ENCODE results near the gene NUDT1.

Gene NUDT1

DNA sequence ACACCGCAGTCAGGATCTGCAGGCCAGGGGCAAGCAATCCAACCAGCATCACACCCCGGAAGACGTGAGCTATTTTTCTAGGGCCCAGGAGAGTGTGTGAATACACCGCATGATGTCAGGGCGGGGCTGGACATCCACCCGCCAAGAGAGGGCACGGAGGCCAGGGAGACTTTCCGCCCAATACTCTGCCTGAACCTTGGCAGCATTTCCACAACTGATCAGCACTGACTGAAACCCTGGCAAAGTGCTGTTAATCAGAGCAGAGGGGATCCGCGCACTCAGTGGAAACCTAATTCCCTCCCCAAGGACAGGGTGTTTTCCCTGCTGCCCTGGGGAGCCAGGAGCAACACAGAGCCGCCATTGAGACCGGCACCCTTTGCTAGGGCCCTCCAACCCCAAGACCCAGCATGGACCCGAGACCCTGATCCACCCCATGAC is 17.5 kb upstream of the NUDT1 start:
- Histone ChIP-seq H3K4me3 (replicated peaks; ENCODE audit: insufficient read depth, low read length) (no peak overlapping the region), H3K27me3 (ENCODE audit: insufficient read depth, poor library complexity, severe bottlenecking) (no peaks in the 10 kb centered on the region), H3K27ac (replicated peaks) (no peak overlapping the region)
- no peak for TF ChIP-seq POLR2AphosphoS5 (IDR thresholded peaks at IDR 0.05; ENCODE audit: low read depth)
- TF ChIP-seq, protein P1, sequence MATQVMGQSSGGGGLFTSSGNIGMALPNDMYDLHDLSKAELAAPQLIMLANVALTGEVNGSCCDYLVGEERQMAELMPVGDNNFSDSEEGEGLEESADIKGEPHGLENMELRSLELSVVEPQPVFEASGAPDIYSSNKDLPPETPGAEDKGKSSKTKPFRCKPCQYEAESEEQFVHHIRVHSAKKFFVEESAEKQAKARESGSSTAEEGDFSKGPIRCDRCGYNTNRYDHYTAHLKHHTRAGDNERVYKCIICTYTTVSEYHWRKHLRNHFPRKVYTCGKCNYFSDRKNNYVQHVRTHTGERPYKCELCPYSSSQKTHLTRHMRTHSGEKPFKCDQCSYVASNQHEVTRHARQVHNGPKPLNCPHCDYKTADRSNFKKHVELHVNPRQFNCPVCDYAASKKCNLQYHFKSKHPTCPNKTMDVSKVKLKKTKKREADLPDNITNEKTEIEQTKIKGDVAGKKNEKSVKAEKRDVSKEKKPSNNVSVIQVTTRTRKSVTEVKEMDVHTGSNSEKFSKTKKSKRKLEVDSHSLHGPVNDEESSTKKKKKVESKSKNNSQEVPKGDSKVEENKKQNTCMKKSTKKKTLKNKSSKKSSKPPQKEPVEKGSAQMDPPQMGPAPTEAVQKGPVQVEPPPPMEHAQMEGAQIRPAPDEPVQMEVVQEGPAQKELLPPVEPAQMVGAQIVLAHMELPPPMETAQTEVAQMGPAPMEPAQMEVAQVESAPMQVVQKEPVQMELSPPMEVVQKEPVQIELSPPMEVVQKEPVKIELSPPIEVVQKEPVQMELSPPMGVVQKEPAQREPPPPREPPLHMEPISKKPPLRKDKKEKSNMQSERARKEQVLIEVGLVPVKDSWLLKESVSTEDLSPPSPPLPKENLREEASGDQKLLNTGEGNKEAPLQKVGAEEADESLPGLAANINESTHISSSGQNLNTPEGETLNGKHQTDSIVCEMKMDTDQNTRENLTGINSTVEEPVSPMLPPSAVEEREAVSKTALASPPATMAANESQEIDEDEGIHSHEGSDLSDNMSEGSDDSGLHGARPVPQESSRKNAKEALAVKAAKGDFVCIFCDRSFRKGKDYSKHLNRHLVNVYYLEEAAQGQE (IDR thresholded peaks at IDR 0.05; ENCODE audit: insufficient replicate concordance, low read depth): no peak
- TF ChIP-seq SPI1 (IDR thresholded peaks at IDR 0.05; ENCODE audit: borderline replicate concordance, low read depth): no peak
- TF ChIP-seq, protein P2, sequence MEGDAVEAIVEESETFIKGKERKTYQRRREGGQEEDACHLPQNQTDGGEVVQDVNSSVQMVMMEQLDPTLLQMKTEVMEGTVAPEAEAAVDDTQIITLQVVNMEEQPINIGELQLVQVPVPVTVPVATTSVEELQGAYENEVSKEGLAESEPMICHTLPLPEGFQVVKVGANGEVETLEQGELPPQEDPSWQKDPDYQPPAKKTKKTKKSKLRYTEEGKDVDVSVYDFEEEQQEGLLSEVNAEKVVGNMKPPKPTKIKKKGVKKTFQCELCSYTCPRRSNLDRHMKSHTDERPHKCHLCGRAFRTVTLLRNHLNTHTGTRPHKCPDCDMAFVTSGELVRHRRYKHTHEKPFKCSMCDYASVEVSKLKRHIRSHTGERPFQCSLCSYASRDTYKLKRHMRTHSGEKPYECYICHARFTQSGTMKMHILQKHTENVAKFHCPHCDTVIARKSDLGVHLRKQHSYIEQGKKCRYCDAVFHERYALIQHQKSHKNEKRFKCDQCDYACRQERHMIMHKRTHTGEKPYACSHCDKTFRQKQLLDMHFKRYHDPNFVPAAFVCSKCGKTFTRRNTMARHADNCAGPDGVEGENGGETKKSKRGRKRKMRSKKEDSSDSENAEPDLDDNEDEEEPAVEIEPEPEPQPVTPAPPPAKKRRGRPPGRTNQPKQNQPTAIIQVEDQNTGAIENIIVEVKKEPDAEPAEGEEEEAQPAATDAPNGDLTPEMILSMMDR (IDR thresholded peaks at IDR 0.05; ENCODE audit: insufficient read depth, low read length): no peak
- no peak for TF ChIP-seq GABPA (IDR thresholded peaks at IDR 0.05; ENCODE audit: low read depth)
- no peak for DNase-seq (ENCODE audit: low read depth in 1 of 2, low spot score in 1 of 2)

DNA sequence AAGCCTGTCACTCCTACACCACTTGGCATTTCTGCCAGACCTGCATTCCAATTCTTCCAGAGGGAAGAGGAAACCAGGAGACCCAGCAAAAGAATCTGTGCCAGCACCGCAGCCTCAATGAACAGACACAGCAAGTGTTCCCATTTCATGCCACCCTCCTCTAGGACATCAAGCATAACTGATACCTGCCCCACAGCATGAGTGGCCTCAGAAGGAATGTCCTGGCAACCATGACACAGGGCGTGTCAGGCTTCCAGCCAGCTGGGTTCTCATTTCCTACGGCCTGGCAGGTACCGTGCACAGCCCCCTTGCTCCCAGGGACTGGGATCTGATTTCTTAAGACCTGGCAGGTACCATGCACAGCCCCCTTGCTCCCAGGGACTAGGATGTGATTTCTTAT is 17.1 kb upstream of the NUDT1 start:
- DNase-seq (ENCODE audit: low read depth in 1 of 2, low spot score in 1 of 2): no peak
- no peak overlapping the region for H3K4me3 ChIP-seq (replicated peaks; ENCODE audit: insufficient read depth, low read length)
- H3K27ac ChIP-seq (replicated peaks): no peak overlapping the region
- H3K27me3 ChIP-seq (ENCODE audit: insufficient read depth, poor library complexity, severe bottlenecking): no peaks in the 10 kb centered on the region
- TF ChIP-seq POLR2AphosphoS5 (IDR thresholded peaks at IDR 0.05; ENCODE audit: low read depth): no peak
- TF ChIP-seq, protein P1 (IDR thresholded peaks at IDR 0.05; ENCODE audit: insufficient replicate concordance, low read depth): no peak
- no peak for TF ChIP-seq GABPA (IDR thresholded peaks at IDR 0.05; ENCODE audit: low read depth)
- TF ChIP-seq, protein P2 (IDR thresholded peaks at IDR 0.05; ENCODE audit: insufficient read depth, low read length): no peak
- TF ChIP-seq SPI1 (IDR thresholded peaks at IDR 0.05; ENCODE audit: borderline replicate concordance, low read depth): no peak

DNA sequence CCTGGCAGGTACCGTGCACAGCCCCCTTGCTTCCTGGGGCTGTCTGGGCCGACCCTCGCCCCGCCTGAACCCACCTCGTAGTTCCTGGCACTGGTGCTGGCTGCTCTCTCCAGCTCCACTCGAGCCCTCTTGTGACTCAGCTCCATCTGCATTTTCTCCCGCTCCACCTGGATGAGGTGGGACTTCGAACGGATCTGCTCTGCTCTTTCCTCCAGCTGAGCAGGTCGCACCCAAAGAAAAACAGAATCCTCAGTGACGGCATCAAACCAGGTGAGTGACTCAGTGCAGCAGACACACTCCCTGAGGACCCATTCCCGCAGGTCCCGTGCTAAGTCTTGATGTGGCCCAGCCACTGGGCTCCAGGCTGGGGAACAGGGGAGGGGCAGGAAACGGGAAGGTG is 16.7 kb upstream of the NUDT1 start:
- no peak for DNase-seq (ENCODE audit: low read depth in 1 of 2, low spot score in 1 of 2)
- Histone ChIP-seq H3K4me3 (replicated peaks; ENCODE audit: insufficient read depth, low read length) (no peak overlapping the region), H3K27me3 (ENCODE audit: insufficient read depth, poor library complexity, severe bottlenecking) (no peaks in the 10 kb centered on the region), H3K27ac (replicated peaks) (no peak overlapping the region)
- TF ChIP-seq SPI1 (IDR thresholded peaks at IDR 0.05; ENCODE audit: borderline replicate concordance, low read depth) (no peak), POLR2AphosphoS5 (IDR thresholded peaks at IDR 0.05; ENCODE audit: low read depth) (no peak), GABPA (IDR thresholded peaks at IDR 0.05; ENCODE audit: low read depth) (no peak)
- TF ChIP-seq, protein P2 (IDR thresholded peaks at IDR 0.05; ENCODE audit: insufficient read depth, low read length): no peak
- TF ChIP-seq, protein P1 (IDR thresholded peaks at IDR 0.05; ENCODE audit: insufficient replicate concordance, low read depth): no peak
